NCI-H1436 treated with DMSO at 0.1 percent for 48 hours (cell line): ENCODE data around the gene TTL.
"Not testable (repeated sequence)": the region's sequence is repeated elsewhere in the genome, so short reads cannot be mapped to it uniquely, and the experiment has no call there.

ENCODE experiments used
- DNase-seq: peaks from one replicate; lab custom pipeline; 2025; lab: John Stamatoyannopoulos, UW

The TTL gene

GRCh38 chr2:112474844-112475486 is 7.0 kb upstream of the TTL start:
- no peak for DNase-seq

- DNase-seq = no peak
Measured at GRCh38 chr2:112476434-112476833, 5.5 kb upstream of the TTL start.

GRCh38 chr2:112480530-112481049 is 1.4 kb upstream of the TTL start:
- DNase-seq = no peak

GRCh38 chr2:112481050-112481527 is 867 bp upstream of the TTL start:
- DNase-seq = no peak

GRCh38 chr2:112482309-112483041 is 519 bp downstream of the TTL start:
- DNase-seq = no peak

- DNase-seq = no peak
Measured at GRCh38 chr2:112483042-112483473, 1.1 kb downstream of the TTL start.

- no peak for DNase-seq
Measured at GRCh38 chr2:112483831-112484230, 1.9 kb downstream of the TTL start.

GRCh38 chr2:112485849-112486248 is 3.9 kb downstream of the TTL start:
- no peak for DNase-seq

GRCh38 chr2:112486895-112487294 is 4.9 kb downstream of the TTL start:
- DNase-seq = no peak

GRCh38 chr2:112487444-112487961 is 5.5 kb downstream of the TTL start:
- no peak for DNase-seq

GRCh38 chr2:112488201-112488600 is 6.2 kb downstream of the TTL start:
- no peak for DNase-seq

- no peak for DNase-seq
Measured at GRCh38 chr2:112491946-112492345, 10.0 kb downstream of the TTL start.

GRCh38 chr2:112493048-112493447 is 11.1 kb downstream of the TTL start:
- DNase-seq = no peak

GRCh38 chr2:112493858-112494648 is 12.1 kb downstream of the TTL start:
- DNase-seq = no peak

- no peak for DNase-seq
Measured at GRCh38 chr2:112494828-112495227, 12.9 kb downstream of the TTL start.

- DNase-seq = not testable (repeated sequence)
Measured at GRCh38 chr2:112495878-112496277, 13.9 kb downstream of the TTL start.

- DNase-seq = not testable (repeated sequence)
Measured at GRCh38 chr2:112500850-112501484, 19.0 kb downstream of the TTL start.

GRCh38 chr2:112509239-112509998 is 27.5 kb downstream of the TTL start:
- DNase-seq = not testable (repeated sequence)

- DNase-seq = no peak
Measured at GRCh38 chr2:112516801-112517200, 34.8 kb downstream of the TTL start.

- no peak for DNase-seq
Measured at GRCh38 chr2:112518807-112519206, 36.9 kb downstream of the TTL start.

- no peak for DNase-seq
Measured at GRCh38 chr2:112519506-112519905, 37.5 kb downstream of the TTL start.
